Adrenal gland (tissue), 5 donors: ENCODE data around the gene PPM1B.

Experiments used
- CTCF ChIP-seq, 6 experiments: fragments of 450-650 bp in 4 of 6; fragments of 200-600 bp in 2 of 6; sonication (generic) in 1 of 6; IDR thresholded peaks; 1 replicate in 5 of 6; 2 replicates in 1 of 6; pipeline versions ENCODE4 v1.5.1 to v1.8.0; 2016 to 2021; ENCODE audit warnings: antibody characterized with exemption in 6 of 6, mild to moderate bottlenecking in 2 of 6, moderate library complexity in 1 of 6
- POLR2A ChIP-seq, 2 donors: fragments of 450-650 bp; IDR thresholded peaks; one replicate each; pipeline ENCODE4 v1.6.1; 2017; ENCODE audit warnings: antibody characterized with exemption in 2 of 2, mild to moderate bottlenecking in 2 of 2, moderate library complexity in 1 of 2
- donor health status: DM: no; HTN: no; CAD: no.

DNA sequence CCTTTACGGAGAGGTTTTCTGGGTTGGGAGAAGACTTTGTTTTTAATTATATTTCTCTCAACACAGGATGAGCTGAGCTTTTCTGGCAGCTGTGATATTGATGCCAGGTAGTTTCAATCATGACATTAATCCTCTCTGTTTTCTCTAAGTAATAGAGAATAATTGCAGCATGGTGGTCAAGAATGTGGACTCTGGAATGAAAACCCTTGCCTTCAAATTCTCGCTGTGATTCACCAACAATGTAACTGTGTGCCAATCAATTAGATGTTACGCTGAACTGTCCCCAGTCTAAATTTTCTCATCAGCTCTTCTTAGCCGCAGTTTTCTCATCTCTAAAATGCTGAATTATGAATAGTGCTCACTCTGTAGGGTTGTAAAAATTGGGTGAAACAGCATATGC, 31.6 kb upstream of the PPM1B start:
- TF ChIP-seq CTCF (IDR thresholded peaks at IDR 0.05) (no peak), POLR2A (IDR thresholded peaks at IDR 0.05) (no peak)
